A673 (cell line): ENCODE results near the gene JHY. TPM values are rescaled to one million over a fixed set of nuclear protein-coding genes. Genes with fewer than 3 reads are reported as not detected.

Experiments
- BruUV-seq: library from RNA; stranded (reverse); fragments of 400-500 nt; replicated peaks from 2 replicates; lab custom pipeline; 2021; lab: Mats Ljungman, UMichigan
- CTCF ChIA-PET: fragments of 300-600 bp; sonication (Branson Sonifier 250); formaldehyde crosslinking; loops from one replicate; lab custom pipeline; 2022; ENCODE audit warnings: antibody characterized with exemption; lab: Charles Lee
- POLR2A ChIA-PET: fragments of 300-600 bp; sonication (Branson Sonifier 250); formaldehyde crosslinking; loops from one replicate; lab custom pipeline; 2022; ENCODE audit warnings: antibody characterized with exemption; ENCODE audit not compliant: low non-redundant PET; lab: Charles Lee
- DNase-seq: peaks from one replicate; pipeline ENCODE4 v3.0.0-alpha.2; 2015; ENCODE audit warnings: low spot score
- H3K27ac ChIP-seq: fragments of 200-600 bp; sonication (generic); 2 replicates; pipeline ENCODE4 v1.5.1; 2016; ENCODE audit warnings: mixed run types, low read depth, mild to moderate bottlenecking, mixed read lengths, antibody characterized with exemption, low read length; ENCODE audit not compliant: poor library complexity, severe bottlenecking
- H3K27me3 ChIP-seq: fragments of 200-600 bp; sonication (generic); replicated peaks from 2 replicates; pipeline ENCODE4 v1.6.1; 2017; ENCODE audit warnings: mixed run types, low read depth, mild to moderate bottlenecking, mixed read lengths, antibody characterized with exemption, low read length; ENCODE audit not compliant: insufficient read depth, poor library complexity
- H3K36me3 ChIP-seq: fragments of 200-600 bp; sonication (generic); 2 replicates; pipeline ENCODE4 v1.6.1; 2016; ENCODE audit warnings: mixed run types, mild to moderate bottlenecking, mixed read lengths, antibody characterized with exemption, low read length; ENCODE audit not compliant: insufficient read depth, poor library complexity, severe bottlenecking
- H3K4me1 ChIP-seq: fragments of 200-600 bp; sonication (generic); 2 replicates; pipeline ENCODE4 v1.6.1; 2017; ENCODE audit warnings: mixed run types, mild to moderate bottlenecking, mixed read lengths, antibody characterized with exemption, low read length; ENCODE audit not compliant: insufficient read depth, poor library complexity, severe bottlenecking
- H3K4me3 ChIP-seq: fragments of 200-600 bp; sonication (generic); 2 replicates; pipeline ENCODE4 v1.5.1; 2016; ENCODE audit warnings: low read depth, mixed run types, mild to moderate bottlenecking, mixed read lengths, low read length; ENCODE audit not compliant: poor library complexity, severe bottlenecking
- H3K9me3 ChIP-seq: fragments of 200-600 bp; sonication (generic); 2 replicates; pipeline ENCODE4 v1.6.1; 2016; ENCODE audit warnings: mixed run types, low read depth, mild to moderate bottlenecking, mixed read lengths, antibody characterized with exemption, low read length; ENCODE audit not compliant: poor library complexity, severe bottlenecking
- EZH2 ChIP-seq: fragments of 200-600 bp; sonication (generic); IDR thresholded peaks from 2 replicates; pipeline ENCODE4 v1.6.1; 2017; ENCODE audit warnings: borderline replicate concordance, low read depth, mild to moderate bottlenecking, mixed read lengths, antibody characterized with exemption, low read length; ENCODE audit not compliant: poor library complexity, severe bottlenecking
- intact Hi-C: fragments of 100-400 bp; cut with micrococcal nuclease; formaldehyde crosslinking; loops from one replicate; pipeline ENCODE4 v1.10.0; 2022; ENCODE audit not compliant: unreplicated experiment
- total RNA-seq: library from RNA; stranded (reverse); gene quantifications from 2 replicates; pipeline ENCODE4 v1.2.3, GENCODE V29; 2021
- TF ChIP-seq, protein P1 (sequence below): fragments of 300-800, 200-600 bp; sonication (generic); conservative IDR thresholded peaks from 2 replicates; pipeline ENCODE4 v1.5.1; 2017; ENCODE audit warnings: low read depth, mild to moderate bottlenecking, antibody characterized with exemption, low read length, moderate library complexity, mixed read lengths

JHY gene
- total RNA-seq, 1 experiment from 2014 or later = 4.4 TPM

GRCh38 chr11:122848186-122848585, 34.4 kb upstream of the JHY start:
- Histone ChIP-seq H3K27me3 (no peaks in the 10 kb centered on the region), H3K4me3 (no peak overlapping the region), H3K4me1 (peaks cover 24% of the 10 kb centered on the region), H3K9me3 (no peaks in the 10 kb centered on the region), H3K36me3 (no peaks in the 10 kb centered on the region), H3K27ac (no peak overlapping the region)
- TF ChIP-seq, protein P1, sequence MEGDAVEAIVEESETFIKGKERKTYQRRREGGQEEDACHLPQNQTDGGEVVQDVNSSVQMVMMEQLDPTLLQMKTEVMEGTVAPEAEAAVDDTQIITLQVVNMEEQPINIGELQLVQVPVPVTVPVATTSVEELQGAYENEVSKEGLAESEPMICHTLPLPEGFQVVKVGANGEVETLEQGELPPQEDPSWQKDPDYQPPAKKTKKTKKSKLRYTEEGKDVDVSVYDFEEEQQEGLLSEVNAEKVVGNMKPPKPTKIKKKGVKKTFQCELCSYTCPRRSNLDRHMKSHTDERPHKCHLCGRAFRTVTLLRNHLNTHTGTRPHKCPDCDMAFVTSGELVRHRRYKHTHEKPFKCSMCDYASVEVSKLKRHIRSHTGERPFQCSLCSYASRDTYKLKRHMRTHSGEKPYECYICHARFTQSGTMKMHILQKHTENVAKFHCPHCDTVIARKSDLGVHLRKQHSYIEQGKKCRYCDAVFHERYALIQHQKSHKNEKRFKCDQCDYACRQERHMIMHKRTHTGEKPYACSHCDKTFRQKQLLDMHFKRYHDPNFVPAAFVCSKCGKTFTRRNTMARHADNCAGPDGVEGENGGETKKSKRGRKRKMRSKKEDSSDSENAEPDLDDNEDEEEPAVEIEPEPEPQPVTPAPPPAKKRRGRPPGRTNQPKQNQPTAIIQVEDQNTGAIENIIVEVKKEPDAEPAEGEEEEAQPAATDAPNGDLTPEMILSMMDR = no peak
- TF ChIP-seq EZH2 = no peak
- intact Hi-C loops = no loop called here
- DNase-seq = no peak
- BruUV-seq = no TSS peak
- CTCF ChIA-PET = no interaction called here
- POLR2A ChIA-PET = no interaction called here

DNA sequence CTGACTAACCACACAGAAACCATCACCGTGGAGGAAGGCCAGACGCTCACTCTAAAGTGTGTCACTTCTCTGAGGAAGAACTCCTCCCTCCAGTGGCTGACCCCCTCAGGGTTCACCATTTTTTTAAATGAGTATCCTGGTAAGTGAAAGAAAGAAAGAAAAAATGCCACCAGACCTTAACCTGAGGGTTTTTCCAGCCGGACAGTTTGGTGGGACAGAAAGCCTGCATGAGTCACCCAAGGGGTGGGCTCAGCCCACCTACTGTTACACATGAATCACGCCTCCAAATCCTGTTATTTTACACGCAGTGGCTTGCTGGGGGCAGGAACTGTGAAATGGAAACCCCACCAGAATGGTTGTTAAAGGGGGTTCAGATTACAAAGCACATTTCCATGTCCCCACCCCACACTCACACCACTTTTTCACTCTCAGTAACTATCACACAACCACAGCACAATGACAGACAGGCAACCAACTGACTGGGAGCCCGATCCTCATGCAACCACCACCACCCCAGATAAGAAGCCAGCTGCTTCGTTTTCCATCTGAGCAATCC, 32.4 kb upstream of the JHY start:
- no peaks in the 10 kb centered on the region for H3K36me3 ChIP-seq
- H3K27me3 ChIP-seq = no peaks in the 10 kb centered on the region
- no TSS peak for BruUV-seq
- no peak overlapping the region for H3K4me3 ChIP-seq
- CTCF ChIA-PET = interaction anchor here (0.7 kb wide), 1 partner anchor 54 kb away, joined by 3 read pairs; no protein-coding TSS in a partner anchor
- no peak for TF ChIP-seq EZH2
- TF ChIP-seq, protein P1 = 0 out of 2 replicates have a peak, but pooled peaks have one; percentile 19
- DNase-seq = peak; percentile 83
- peak overlapping the region; percentile 52 for H3K27ac ChIP-seq
- no peaks in the 10 kb centered on the region for H3K9me3 ChIP-seq
- POLR2A ChIA-PET = no interaction called here
- H3K4me1 ChIP-seq = peaks cover 33% of the 10 kb centered on the region
- intact Hi-C loops = no loop called here

- BruUV-seq = no TSS peak
- peaks cover 35% of the 10 kb centered on the region for H3K4me1 ChIP-seq
- H3K36me3 ChIP-seq = no peaks in the 10 kb centered on the region
- no peaks in the 10 kb centered on the region for H3K27me3 ChIP-seq
- no peaks in the 10 kb centered on the region for H3K9me3 ChIP-seq
- TF ChIP-seq EZH2 = no peak
- TF ChIP-seq, protein P1 = no peak
- H3K4me3 ChIP-seq = no peak overlapping the region
- CTCF ChIA-PET = interaction anchor here (0.5 to 3.6 kb wide), 4 partner anchors 56 to 224 kb away, joined by 7 to 54 read pairs (median 18); no protein-coding TSS in a partner anchor
- intact Hi-C loops = no loop called here
- no peak for DNase-seq
- no peak overlapping the region for H3K27ac ChIP-seq
- POLR2A ChIA-PET = interaction anchor here (0.5 to 0.7 kb wide), 4 partner anchors 12 to 1781 kb away, joined by 3 to 6 read pairs (median 4); no protein-coding TSS in a partner anchor
Observed at GRCh38 chr11:122851366-122851966, 31.1 kb upstream of the JHY start.
